Right cardiac atrium (tissue), 5 donors: ENCODE results near the gene RCAN2. TPM values are rescaled to one million over a fixed set of nuclear protein-coding genes. Genes with fewer than 3 reads are reported as not detected.
A peak's percentile ranks its signal among the peaks of the same experiment; 100 is the strongest.

Experiments used
- ATAC-seq, 2 donors: fragments of 200-7000 bp; cut with Tn5 transposase; one replicate each; pipeline versions ENCODE4 v1.8.0 to v1.9.1; 2020; ENCODE audit warnings: moderate library complexity in 2 of 2, mild to moderate bottlenecking in 1 of 2
- DNase-seq, 3 donors: peaks; one replicate each; pipeline ENCODE4 v3.0.0-alpha.2; 2020
- H3K27ac ChIP-seq: one replicate; pipeline ENCODE4 v1.5.1; 2013; ENCODE audit warnings: mild to moderate bottlenecking, low read length, control low read depth, moderate library complexity
- H3K27me3 ChIP-seq: one replicate; pipeline ENCODE4 v1.6.1; 2013; ENCODE audit not compliant: control insufficient read depth, insufficient read depth
- H3K4me1 ChIP-seq: one replicate; pipeline ENCODE4 v1.6.1; 2013; ENCODE audit warnings: low read length; ENCODE audit not compliant: control insufficient read depth, insufficient read depth
- H3K4me3 ChIP-seq: one replicate; pipeline ENCODE4 v1.5.1; 2013; ENCODE audit warnings: low read length, control low read depth
- H3K9me3 ChIP-seq: one replicate; pipeline ENCODE4 v1.6.1; 2013; ENCODE audit warnings: low read length; ENCODE audit not compliant: control insufficient read depth
- WGBS: extraction: QIAGEN DNeasy Blood & Tissue Kit; methylation state at CpG from one replicate; pipeline ENCODE4 v1.1.7; 2013; 5-methylcytosine and 5-hydroxymethylcytosine counted together
- intact Hi-C, 4 donors: fragments of 100-400 bp; cut with DNase I; formaldehyde crosslinking; loops; one replicate each; pipeline versions ENCODE4 v1.11.0 to v1.14.0; 2022 to 2023
- polyA plus RNA-seq: library from polyadenylated mRNA; stranded (reverse); fragments of 200-250 nt; gene quantifications from one replicate; pipeline ENCODE4 v1.2.3, GENCODE V29; 2013
- total RNA-seq, 4 donors: library from RNA; stranded (reverse); fragmentation: NEBNext Ultra II Directional; extraction: Animal tissue kit (Norgen Biotek cat#: 25700); gene quantifications; one replicate each; pipeline ENCODE4 v1.2.1, GENCODE V29; 2021
- donor health status: healthy with polysubstance abuse.
- donor health status: DM: no; HTN: yes; CAD: no.
- donor health status: DM: no; HTN: no; CAD: no.
- donor health status: DM: no; HTN: yes; CAD: no; lungs with severe emphysema.
- donor health status: DM: yes; HTN: yes; CAD: no.

Gene RCAN2
- total and polyA plus RNA-seq, 5 donors: 82.9 to 184 (median 127) TPM

- Histone ChIP-seq H3K4me3 (no peak overlapping the region), H3K27me3 (no peaks in the 10 kb centered on the region), H3K9me3 (no peaks in the 10 kb centered on the region), H3K4me1 (peaks cover 2% of the 10 kb centered on the region), H3K27ac (no peak overlapping the region)
- 95% methylated on average over 8 of the region's 8 CpGs for WGBS
- DNase-seq (peak in 1 of 3 donors; percentile 32), ATAC-seq (no peak)
- intact Hi-C loops: no loop called here
These were observed 244.5 kb downstream of the RCAN2 start for GRCh38 chr6:46246727-46247126.

DNA sequence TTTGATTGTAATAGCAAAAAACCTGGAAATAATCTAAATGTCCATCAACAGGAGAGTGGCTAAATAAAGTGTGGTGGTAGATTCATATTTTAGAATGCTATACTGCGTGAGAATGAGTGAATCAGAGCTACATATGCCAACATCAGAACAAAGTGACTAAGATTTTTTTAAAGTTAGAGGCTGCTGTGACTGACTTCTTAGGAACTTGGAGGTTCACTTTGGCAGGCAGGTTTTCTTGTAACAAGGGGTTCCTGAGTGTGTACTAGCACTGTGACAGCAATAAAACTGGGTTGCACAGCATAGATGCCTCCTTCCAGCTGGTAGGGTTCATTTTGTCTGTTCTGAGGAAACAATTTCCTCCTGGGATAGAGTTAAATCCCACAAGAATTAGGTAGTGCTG is 245.2 kb downstream of the RCAN2 start:
- H3K9me3 ChIP-seq: no peaks in the 10 kb centered on the region
- H3K27me3 ChIP-seq: no peaks in the 10 kb centered on the region
- no peak overlapping the region for H3K27ac ChIP-seq
- intact Hi-C loops: no loop called here
- ATAC-seq (no peak), DNase-seq (no peak)
- WGBS: 89% methylated on average over 1 of the region's 1 CpG
- H3K4me1 ChIP-seq: no peaks in the 10 kb centered on the region
- no peak overlapping the region for H3K4me3 ChIP-seq

DNA sequence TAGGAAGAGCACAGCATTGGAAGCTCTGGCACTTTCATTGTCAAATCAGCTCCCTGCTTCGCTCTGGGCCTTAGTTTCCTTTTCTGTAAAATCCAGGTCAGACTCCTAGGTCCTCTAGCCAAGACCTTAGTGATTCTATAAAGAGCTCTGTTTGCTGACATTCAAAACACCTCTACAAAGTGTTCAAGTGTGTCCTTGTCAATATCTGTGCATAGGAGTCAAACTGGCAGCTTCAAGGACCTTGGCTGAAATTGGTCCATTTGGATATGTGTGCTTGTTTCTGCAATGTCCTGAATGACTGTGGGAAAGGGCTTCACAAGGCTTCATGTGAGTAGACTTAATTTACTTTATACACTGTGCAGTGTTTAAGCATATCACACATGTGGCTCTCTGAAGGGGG is 246.6 kb downstream of the RCAN2 start:
- Histone ChIP-seq H3K4me1 (no peaks in the 10 kb centered on the region), H3K27ac (peak overlapping the region; percentile 9), H3K9me3 (no peaks in the 10 kb centered on the region), H3K27me3 (no peaks in the 10 kb centered on the region), H3K4me3 (no peak overlapping the region)
- ATAC-seq (peak; percentile 50 to 57), DNase-seq (no peak)
- 74% methylated on average over 1 of the region's 1 CpG for WGBS
- intact Hi-C loops: no loop called here

DNA sequence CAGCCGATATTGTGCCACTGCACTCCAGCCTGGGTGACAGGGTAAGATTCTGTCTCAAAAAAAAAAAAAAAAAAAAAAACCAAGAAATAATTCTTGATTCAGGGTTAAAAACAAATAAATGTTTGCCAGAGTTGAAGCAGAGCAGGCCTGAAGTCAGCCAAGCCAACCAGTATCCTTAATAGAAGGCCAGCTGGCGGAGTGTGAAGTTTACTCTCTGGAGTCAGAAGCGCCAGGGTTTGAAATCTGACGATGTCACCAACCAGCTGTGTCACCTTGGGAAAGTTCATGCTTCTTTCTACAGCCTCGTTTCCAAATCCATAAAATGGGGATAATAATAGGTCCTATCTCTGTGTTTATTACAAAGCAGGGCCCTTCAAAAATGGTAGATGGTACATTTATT is 247.5 kb downstream of the RCAN2 start:
- intact Hi-C loops: no loop called here
- 63% methylated on average over 5 of the region's 5 CpGs for WGBS
- no peak overlapping the region for H3K27ac ChIP-seq

GRCh38 chr6:46242921-46243320 is 248.3 kb downstream of the RCAN2 start:
- Histone ChIP-seq H3K27ac (no peak overlapping the region), H3K9me3 (no peaks in the 10 kb centered on the region), H3K27me3 (no peaks in the 10 kb centered on the region), H3K4me3 (no peak overlapping the region), H3K4me1 (no peaks in the 10 kb centered on the region)
- no peak for ATAC-seq
- 72% methylated on average over 4 of the region's 4 CpGs for WGBS
- DNase-seq: no peak
- intact Hi-C loops: no loop called here

More for the DNA sequence above, 247.5 kb downstream of the RCAN2 start:
- H3K27me3 ChIP-seq: no peaks in the 10 kb centered on the region
- peak; percentile 65 to 70 for ATAC-seq
- H3K4me3 ChIP-seq: no peak overlapping the region
- H3K4me1 ChIP-seq: no peaks in the 10 kb centered on the region
- DNase-seq: peak in 2 of 3 donors; percentile 26 to 49
- no peaks in the 10 kb centered on the region for H3K9me3 ChIP-seq

DNA sequence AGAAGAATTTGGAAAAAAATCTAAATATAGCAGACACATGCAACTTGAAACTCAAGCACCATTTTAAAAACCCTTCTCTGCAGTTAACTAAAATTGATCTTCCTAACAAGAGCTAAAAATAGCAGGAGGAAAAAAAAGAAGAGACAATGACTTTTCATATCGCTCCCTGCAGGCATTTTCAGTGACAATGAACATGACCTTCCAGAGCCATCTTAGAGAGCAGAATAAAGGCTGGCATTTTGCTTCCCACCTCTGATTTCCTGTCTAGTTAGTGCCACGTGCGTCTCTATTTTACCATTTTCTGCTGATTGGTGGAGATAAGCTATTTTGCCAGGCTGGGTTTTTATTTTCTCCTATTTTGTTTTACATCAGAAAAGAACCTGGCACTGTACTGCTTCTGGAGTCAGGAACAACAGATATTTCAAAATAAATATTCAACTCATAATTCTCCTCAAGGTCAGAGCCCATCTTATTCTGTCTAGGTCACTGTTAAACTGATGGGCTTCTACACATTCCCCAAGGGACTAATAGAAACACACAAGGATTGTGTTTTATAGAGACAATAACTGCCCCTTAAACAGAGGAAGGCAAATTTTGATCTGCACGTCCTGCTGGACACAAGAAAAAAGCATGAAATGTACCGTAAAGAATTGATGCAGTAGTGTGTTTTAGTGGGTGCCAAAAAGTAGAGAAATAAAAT is 250.2 kb downstream of the RCAN2 start:
- no peaks in the 10 kb centered on the region for H3K27me3 ChIP-seq
- H3K4me1 ChIP-seq: peaks cover 5% of the 10 kb centered on the region
- intact Hi-C loops: no loop called here
- DNase-seq (no peak), ATAC-seq (no peak)
- H3K27ac ChIP-seq: peak overlapping the region; percentile 30
- WGBS: 51% methylated on average over 5 of the region's 5 CpGs
- no peak overlapping the region for H3K4me3 ChIP-seq
- H3K9me3 ChIP-seq: no peaks in the 10 kb centered on the region

DNA sequence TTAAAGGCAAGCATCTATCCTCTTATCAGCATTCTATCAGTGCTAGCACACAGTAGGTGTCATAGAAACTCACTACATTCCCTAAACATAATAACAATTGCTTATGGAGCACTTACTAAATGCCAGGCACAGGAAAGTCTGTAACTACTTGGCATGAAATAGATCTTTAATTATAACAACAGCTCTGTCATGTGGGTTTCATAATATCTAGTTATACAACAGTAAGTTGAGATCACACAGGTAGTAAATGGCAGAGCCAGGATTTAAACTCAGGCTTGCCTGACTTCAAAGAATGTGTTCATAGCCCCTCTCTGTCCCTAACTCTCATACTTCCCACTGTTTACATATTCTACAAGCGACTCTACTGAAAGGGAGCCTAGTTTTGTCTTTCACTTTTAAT is 254.5 kb downstream of the RCAN2 start:
- ATAC-seq (no peak), DNase-seq (no peak)
- H3K27ac ChIP-seq: no peak overlapping the region
- no peaks in the 10 kb centered on the region for H3K9me3 ChIP-seq
- intact Hi-C loops: no loop called here
- H3K27me3 ChIP-seq: no peaks in the 10 kb centered on the region
- no peak overlapping the region for H3K4me3 ChIP-seq
- WGBS: 80% methylated on average over 1 of the region's 1 CpG
- H3K4me1 ChIP-seq: peaks cover 7% of the 10 kb centered on the region

DNA sequence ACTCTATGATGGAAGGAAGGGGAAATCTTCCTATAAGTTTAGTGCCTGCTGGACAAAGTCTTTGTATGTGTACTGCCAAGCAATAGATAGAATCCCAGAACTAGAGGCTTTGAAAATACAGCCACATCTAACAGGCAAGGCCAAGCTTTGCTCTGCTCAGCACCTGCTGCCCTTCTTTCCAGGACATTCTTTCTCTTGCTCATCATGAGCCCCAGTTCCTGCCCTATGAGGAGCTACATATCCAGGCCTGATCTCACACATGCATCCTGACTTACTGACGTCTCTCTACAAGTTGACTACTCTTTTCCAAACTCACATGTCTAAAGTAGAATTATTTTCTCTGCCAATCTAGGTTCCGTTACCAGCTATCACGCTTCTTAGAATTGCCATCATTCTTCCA is 256.0 kb downstream of the RCAN2 start:
- intact Hi-C loops: no loop called here
- H3K4me1 ChIP-seq: peaks cover 7% of the 10 kb centered on the region
- DNase-seq (no peak), ATAC-seq (no peak)
- 90% methylated on average over 3 of the region's 3 CpGs for WGBS
- H3K9me3 ChIP-seq: no peaks in the 10 kb centered on the region
- peak overlapping the region; percentile 46 for H3K27ac ChIP-seq
- no peaks in the 10 kb centered on the region for H3K27me3 ChIP-seq
- no peak overlapping the region for H3K4me3 ChIP-seq

DNA sequence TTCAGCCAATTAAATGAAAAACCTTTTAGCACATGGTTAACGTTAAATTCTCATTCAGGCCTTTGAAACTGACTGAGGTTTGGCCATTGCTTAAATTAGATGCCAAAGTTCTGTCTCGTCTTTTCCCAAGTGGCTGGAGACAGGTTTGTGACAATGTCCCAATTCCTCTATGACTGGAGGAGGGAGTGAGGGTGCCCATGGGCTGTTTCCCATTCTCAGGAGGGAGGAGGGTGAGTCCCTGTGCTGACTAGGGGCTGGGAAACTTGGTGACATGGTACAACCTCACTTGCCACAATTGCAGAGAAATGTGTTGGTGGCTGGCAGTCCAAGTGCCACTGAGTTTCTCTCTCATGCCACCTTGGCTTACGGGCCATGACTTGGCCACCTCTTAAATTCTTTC is 256.5 kb downstream of the RCAN2 start:
- Histone ChIP-seq H3K27ac (peak overlapping the region; percentile 18), H3K9me3 (no peaks in the 10 kb centered on the region), H3K27me3 (no peaks in the 10 kb centered on the region), H3K4me3 (no peak overlapping the region), H3K4me1 (peaks cover 7% of the 10 kb centered on the region)
- 73% methylated on average over 3 of the region's 3 CpGs for WGBS
- ATAC-seq (no peak), DNase-seq (no peak)
- intact Hi-C loops: loop anchor here in 1 of 4 donors (5.0 kb wide), 1 partner anchor 173 kb away; no protein-coding TSS in a partner anchor

DNA sequence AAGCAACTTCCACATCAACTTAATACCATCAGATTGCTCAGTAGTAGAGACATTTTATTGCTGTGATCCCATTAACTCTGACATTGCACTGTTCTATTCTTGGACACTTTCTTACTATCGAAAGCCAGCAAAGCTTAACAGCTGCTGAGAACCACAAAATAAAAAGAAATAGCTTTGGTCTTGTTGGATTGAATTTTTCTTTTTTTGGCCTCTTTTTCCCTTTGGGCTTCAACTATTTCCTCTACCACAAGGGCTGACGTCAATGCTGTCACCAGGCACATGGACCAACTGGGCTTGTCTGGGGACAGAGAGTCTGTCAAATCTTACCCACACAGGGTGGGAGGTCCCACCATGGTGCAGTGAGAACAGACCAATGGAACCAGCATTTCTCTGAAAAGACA is 257.1 kb downstream of the RCAN2 start:
- Histone ChIP-seq H3K27me3 (no peaks in the 10 kb centered on the region), H3K4me3 (no peak overlapping the region), H3K9me3 (no peaks in the 10 kb centered on the region), H3K4me1 (peaks cover 7% of the 10 kb centered on the region), H3K27ac (peak overlapping the region; percentile 18)
- intact Hi-C loops: loop anchor here in 1 of 4 donors (5.0 kb wide), 1 partner anchor 173 kb away; no protein-coding TSS in a partner anchor
- 51% methylated on average over 2 of the region's 2 CpGs for WGBS
- ATAC-seq (peak; percentile 92 to 95), DNase-seq (peak; percentile 60 to 89 (median 75))

GRCh38 chr6:46233129-46233528 is 258.1 kb downstream of the RCAN2 start:
- 95% methylated on average over 3 of the region's 3 CpGs for WGBS
- ATAC-seq (no peak), DNase-seq (no peak)
- no peaks in the 10 kb centered on the region for H3K9me3 ChIP-seq
- H3K4me3 ChIP-seq: no peak overlapping the region
- no peaks in the 10 kb centered on the region for H3K27me3 ChIP-seq
- intact Hi-C loops: loop anchor here in 1 of 4 donors (5.0 kb wide), 1 partner anchor 174 kb away; no protein-coding TSS in a partner anchor
- H3K4me1 ChIP-seq: peaks cover 7% of the 10 kb centered on the region
- H3K27ac ChIP-seq: no peak overlapping the region
